ENCODE data around the gene CUL2.

CUL2 gene

DNA sequence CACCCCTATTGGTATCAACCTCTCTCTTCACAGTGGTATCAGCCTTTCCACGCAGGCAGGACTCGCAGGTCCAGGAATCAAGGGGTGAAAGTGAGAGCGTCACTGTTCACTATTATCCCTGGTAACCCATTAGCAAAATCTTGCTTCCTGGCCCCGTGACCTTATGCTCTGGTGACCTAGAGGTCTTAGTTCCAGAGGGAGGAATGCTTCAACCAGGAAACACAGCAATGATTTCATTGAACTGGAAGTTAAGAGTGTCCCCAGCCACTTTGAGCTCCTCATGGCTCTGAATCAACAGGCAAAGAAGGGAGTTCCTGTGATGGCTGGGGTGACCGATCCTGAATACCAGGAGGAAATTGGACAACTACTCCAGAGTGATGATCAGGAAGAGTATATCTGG, 90.6 kb downstream of the CUL2 start:
- TF ChIP-seq TRIM28 (IDR thresholded peaks at IDR 0.05; ENCODE audit: borderline replicate concordance, low read length) (no peak), FEZF1 (tag by site-specific recombination; IDR thresholded peaks at IDR 0.05) (no peak), KLF9 (tag by site-specific recombination; IDR thresholded peaks at IDR 0.05; ENCODE audit: low read depth) (no peak), ZNF548 (tag by site-specific recombination; IDR thresholded peaks at IDR 0.05) (no peak), ZNF629 (tag by site-specific recombination; IDR thresholded peaks at IDR 0.05) (no peak), ZFP3 (tag by site-specific recombination; IDR thresholded peaks at IDR 0.05; ENCODE audit: low read depth) (no peak), ZNF658 (tag by site-specific recombination; IDR thresholded peaks at IDR 0.05) (no peak), ZNF404 (tag by site-specific recombination; IDR thresholded peaks at IDR 0.05) (no peak), ZNF747 (tag by site-specific recombination; IDR thresholded peaks at IDR 0.05) (no peak), ZNF473 (tag by site-specific recombination; IDR thresholded peaks at IDR 0.05) (no peak)
- TF ChIP-seq, protein P1, sequence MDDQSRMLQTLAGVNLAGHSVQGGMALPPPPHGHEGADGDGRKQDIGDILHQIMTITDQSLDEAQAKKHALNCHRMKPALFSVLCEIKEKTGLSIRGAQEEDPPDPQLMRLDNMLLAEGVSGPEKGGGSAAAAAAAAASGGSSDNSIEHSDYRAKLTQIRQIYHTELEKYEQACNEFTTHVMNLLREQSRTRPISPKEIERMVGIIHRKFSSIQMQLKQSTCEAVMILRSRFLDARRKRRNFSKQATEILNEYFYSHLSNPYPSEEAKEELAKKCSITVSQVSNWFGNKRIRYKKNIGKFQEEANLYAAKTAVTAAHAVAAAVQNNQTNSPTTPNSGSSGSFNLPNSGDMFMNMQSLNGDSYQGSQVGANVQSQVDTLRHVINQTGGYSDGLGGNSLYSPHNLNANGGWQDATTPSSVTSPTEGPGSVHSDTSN (CRISPR knock-in tag; IDR thresholded peaks at IDR 0.05) = no peak
- TF ChIP-seq, protein P2, sequence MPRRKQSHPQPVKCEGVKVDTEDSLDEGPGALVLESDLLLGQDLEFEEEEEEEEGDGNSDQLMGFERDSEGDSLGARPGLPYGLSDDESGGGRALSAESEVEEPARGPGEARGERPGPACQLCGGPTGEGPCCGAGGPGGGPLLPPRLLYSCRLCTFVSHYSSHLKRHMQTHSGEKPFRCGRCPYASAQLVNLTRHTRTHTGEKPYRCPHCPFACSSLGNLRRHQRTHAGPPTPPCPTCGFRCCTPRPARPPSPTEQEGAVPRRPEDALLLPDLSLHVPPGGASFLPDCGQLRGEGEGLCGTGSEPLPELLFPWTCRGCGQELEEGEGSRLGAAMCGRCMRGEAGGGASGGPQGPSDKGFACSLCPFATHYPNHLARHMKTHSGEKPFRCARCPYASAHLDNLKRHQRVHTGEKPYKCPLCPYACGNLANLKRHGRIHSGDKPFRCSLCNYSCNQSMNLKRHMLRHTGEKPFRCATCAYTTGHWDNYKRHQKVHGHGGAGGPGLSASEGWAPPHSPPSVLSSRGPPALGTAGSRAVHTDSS (tag by site-specific recombination; IDR thresholded peaks at IDR 0.05) = no peak
- TF ChIP-seq, protein P3, sequence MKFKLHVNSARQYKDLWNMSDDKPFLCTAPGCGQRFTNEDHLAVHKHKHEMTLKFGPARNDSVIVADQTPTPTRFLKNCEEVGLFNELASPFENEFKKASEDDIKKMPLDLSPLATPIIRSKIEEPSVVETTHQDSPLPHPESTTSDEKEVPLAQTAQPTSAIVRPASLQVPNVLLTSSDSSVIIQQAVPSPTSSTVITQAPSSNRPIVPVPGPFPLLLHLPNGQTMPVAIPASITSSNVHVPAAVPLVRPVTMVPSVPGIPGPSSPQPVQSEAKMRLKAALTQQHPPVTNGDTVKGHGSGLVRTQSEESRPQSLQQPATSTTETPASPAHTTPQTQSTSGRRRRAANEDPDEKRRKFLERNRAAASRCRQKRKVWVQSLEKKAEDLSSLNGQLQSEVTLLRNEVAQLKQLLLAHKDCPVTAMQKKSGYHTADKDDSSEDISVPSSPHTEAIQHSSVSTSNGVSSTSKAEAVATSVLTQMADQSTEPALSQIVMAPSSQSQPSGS (tag by site-specific recombination; IDR thresholded peaks at IDR 0.05; ENCODE audit: low read depth) = no peak
- TF ChIP-seq, protein P4, sequence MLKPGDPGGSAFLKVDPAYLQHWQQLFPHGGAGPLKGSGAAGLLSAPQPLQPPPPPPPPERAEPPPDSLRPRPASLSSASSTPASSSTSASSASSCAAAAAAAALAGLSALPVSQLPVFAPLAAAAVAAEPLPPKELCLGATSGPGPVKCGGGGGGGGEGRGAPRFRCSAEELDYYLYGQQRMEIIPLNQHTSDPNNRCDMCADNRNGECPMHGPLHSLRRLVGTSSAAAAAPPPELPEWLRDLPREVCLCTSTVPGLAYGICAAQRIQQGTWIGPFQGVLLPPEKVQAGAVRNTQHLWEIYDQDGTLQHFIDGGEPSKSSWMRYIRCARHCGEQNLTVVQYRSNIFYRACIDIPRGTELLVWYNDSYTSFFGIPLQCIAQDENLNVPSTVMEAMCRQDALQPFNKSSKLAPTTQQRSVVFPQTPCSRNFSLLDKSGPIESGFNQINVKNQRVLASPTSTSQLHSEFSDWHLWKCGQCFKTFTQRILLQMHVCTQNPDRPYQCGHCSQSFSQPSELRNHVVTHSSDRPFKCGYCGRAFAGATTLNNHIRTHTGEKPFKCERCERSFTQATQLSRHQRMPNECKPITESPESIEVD (tag by site-specific recombination; IDR thresholded peaks at IDR 0.05) = no peak
- POLR2A ChIA-PET = no interaction called here
- no peaks in the 10 kb centered on the region; a peak in 1 of 3 replicates for H3K36me3 ChIP-seq (ENCODE audit: control insufficient read depth in 2 of 2, insufficient read depth in 1 of 2, low read length in 2 of 2)
- H3K9me3 ChIP-seq (ENCODE audit: control insufficient read depth, insufficient read depth, low read depth, low read length) = no peaks in the 10 kb centered on the region
- no peak overlapping the region for H3K27ac ChIP-seq (ENCODE audit: extremely low read depth, low read depth, low read length)
- no peak overlapping the region for H3K4me3 ChIP-seq (ENCODE audit: low read depth, low read length)
- CTCF ChIA-PET = interaction anchor here (0.7 kb wide), 1 partner anchor 276 kb away, joined by 3 read pairs; no protein-coding TSS in a partner anchor
- H3K4me1 ChIP-seq (ENCODE audit: control insufficient read depth, insufficient read depth, low read length) = no peaks in the 10 kb centered on the region

DNA sequence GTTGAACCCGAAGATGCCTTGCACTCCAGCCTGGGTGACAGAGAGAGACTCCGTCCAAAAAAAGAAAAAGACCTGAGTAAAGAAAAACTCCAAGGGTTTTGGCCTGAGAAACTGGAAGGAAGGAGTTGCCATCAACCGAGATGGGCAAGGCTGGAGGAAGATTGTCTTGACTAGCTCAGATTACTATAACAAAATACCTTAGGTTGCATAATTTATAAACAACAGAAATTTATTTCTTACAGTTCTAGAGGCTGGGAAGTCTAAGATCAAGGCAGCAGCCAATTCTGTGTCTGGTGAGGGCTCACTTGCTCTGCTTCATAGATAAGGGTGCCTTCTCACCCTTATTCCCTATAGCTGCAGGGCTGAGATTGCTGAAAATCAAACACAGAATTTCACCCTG, 91.2 kb downstream of the CUL2 start:
- TF ChIP-seq ZNF426 (tag by site-specific recombination; IDR thresholded peaks at IDR 0.05) (no peak), ZNF785 (tag by site-specific recombination; IDR thresholded peaks at IDR 0.05) (no peak), ZNF658 (tag by site-specific recombination; IDR thresholded peaks at IDR 0.05) (no peak), ZNF221 (tag by site-specific recombination; IDR thresholded peaks at IDR 0.05; ENCODE audit: borderline replicate concordance) (no peak), ZNF394 (tag by site-specific recombination; IDR thresholded peaks at IDR 0.05; ENCODE audit: borderline replicate concordance) (no peak), ZBTB21 (tag by site-specific recombination; IDR thresholded peaks at IDR 0.05) (no peak), ZNF473 (tag by site-specific recombination; IDR thresholded peaks at IDR 0.05) (no peak), HOXA7 (CRISPR knock-in tag; IDR thresholded peaks at IDR 0.05; ENCODE audit: borderline replicate concordance) (no peak), ZNF629 (tag by site-specific recombination; IDR thresholded peaks at IDR 0.05) (no peak), ZNF416 (tag by site-specific recombination; IDR thresholded peaks at IDR 0.05) (no peak), ZNF777 (tag by site-specific recombination; IDR thresholded peaks at IDR 0.05; ENCODE audit: borderline replicate concordance) (no peak), BCL11B (tag by site-specific recombination; IDR thresholded peaks at IDR 0.05; ENCODE audit: low read depth) (no peak), ZNF266 (tag by site-specific recombination; IDR thresholded peaks at IDR 0.05; ENCODE audit: low read depth) (no peak), FEZF1 (tag by site-specific recombination; IDR thresholded peaks at IDR 0.05) (no peak), GLI2 (tag by site-specific recombination; IDR thresholded peaks at IDR 0.05; ENCODE audit: borderline replicate concordance, low read depth) (no peak), ZNF354C (tag by site-specific recombination; IDR thresholded peaks at IDR 0.05; ENCODE audit: borderline replicate concordance, low read depth) (no peak)
- TF ChIP-seq, protein P5, sequence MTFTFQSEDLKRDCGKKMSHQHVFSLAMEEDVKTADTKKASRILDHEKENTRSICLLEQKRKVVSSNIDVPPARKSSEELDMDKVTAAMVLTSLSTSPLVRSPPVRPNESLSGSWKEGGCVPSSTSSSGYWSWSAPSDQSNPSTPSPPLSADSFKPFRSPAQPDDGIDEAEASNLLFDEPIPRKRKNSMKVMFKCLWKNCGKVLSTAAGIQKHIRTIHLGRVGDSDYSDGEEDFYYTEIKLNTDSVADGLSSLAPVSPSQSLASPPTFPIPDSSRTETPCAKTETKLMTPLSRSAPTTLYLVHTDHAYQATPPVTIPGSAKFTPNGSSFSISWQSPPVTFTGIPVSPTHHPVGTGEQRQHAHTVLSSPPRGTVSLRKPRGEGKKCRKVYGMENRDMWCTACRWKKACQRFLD (tag by site-specific recombination; IDR thresholded peaks at IDR 0.05) = no peak
- no peaks in the 10 kb centered on the region for H3K4me1 ChIP-seq (ENCODE audit: control insufficient read depth, insufficient read depth, low read length)
- no peak overlapping the region for H3K4me3 ChIP-seq (ENCODE audit: low read depth, low read length)
- POLR2A ChIA-PET = no interaction called here
- no peak overlapping the region for H3K27ac ChIP-seq (ENCODE audit: extremely low read depth, low read depth, low read length)
- no peaks in the 10 kb centered on the region; a peak in 1 of 3 replicates for H3K36me3 ChIP-seq (ENCODE audit: control insufficient read depth in 2 of 2, insufficient read depth in 1 of 2, low read length in 2 of 2)
- H3K9me3 ChIP-seq (ENCODE audit: control insufficient read depth, insufficient read depth, low read depth, low read length) = no peaks in the 10 kb centered on the region
- CTCF ChIA-PET = no interaction called here

Data from HEK293 (cell line).